Endothelial cell of umbilical vein (primary cell): Measurements from ENCODE around the gene SAMD4B. TPM values are rescaled to one million over a fixed set of nuclear protein-coding genes. Genes with fewer than 3 reads are reported as not detected.
A peak's percentile ranks its signal among the peaks of the same experiment; 100 is the strongest.

Experiments used
- BruUV-seq: library from RNA; stranded (reverse); fragments of 400-500 nt; replicated peaks from 2 replicates; lab custom pipeline; 2021; lab: Mats Ljungman, UMichigan
- CTCF ChIA-PET: fragments of 300-600, 350-600 bp; sonication (Branson Sonifier 250); formaldehyde crosslinking; loops from one replicate; lab custom pipeline; 2021; ENCODE audit warnings: antibody characterized with exemption, inconsistent platforms; lab: Charles Lee
- POLR2A ChIA-PET: fragments of 300-600, 350-600 bp; sonication (Branson Sonifier 250); formaldehyde crosslinking; loops from one replicate; lab custom pipeline; 2021; ENCODE audit warnings: antibody characterized with exemption, inconsistent platforms; lab: Charles Lee
- DNase-seq: peaks from one replicate; pipeline ENCODE4 v3.0.0-alpha.2; 2011; ENCODE audit warnings: low read depth, low spot score
- FAIRE-seq: peaks from 2 replicates; lab custom pipeline; 2011; peaks lifted over from hg19 to GRCh38; lab: Jason Lieb, UNC
- H2AFZ ChIP-seq: 2 replicates; pipeline ENCODE4 v1.6.0; 2012; ENCODE audit warnings: low read depth, low read length, control low read depth, inconsistent platforms
- H3K27ac ChIP-seq: 2 replicates; pipeline ENCODE4 v1.5.1; 2011; ENCODE audit warnings: low read depth, mild to moderate bottlenecking, control low read depth, low read length, moderate library complexity; ENCODE audit not compliant: insufficient read depth
- H3K27me3 ChIP-seq, 2 experiments: 2 replicates each; pipeline versions ENCODE4 v1.6.0 to v1.6.1; 2011; ENCODE audit warnings: low read length in 2 of 2, mixed read lengths in 1 of 2; ENCODE audit not compliant: control insufficient read depth in 2 of 2, insufficient read depth in 2 of 2
- H3K36me3 ChIP-seq, 2 experiments: 2 replicates in 1 of 2; 3 replicates in 1 of 2; pipeline ENCODE4 v1.5.1; 2011; ENCODE audit warnings: low read length in 2 of 2, mild to moderate bottlenecking in 1 of 2, moderate library complexity in 1 of 2; ENCODE audit not compliant: control insufficient read depth in 2 of 2, insufficient read depth in 2 of 2; ENCODE audit errors: extremely low read depth in 1 of 2
- H3K4me1 ChIP-seq: 3 replicates; pipeline ENCODE4 v1.5.1; 2011; ENCODE audit warnings: mild to moderate bottlenecking, low read length; ENCODE audit not compliant: control insufficient read depth, insufficient read depth; ENCODE audit errors: extremely low read depth
- H3K4me2 ChIP-seq: 2 replicates; pipeline ENCODE4 v1.6.1; 2011; ENCODE audit warnings: low read length, control low read depth, mixed read lengths; ENCODE audit not compliant: insufficient read depth
- H3K4me3 ChIP-seq, 3 experiments: fragments of 200-600 bp in 1 of 3; sonication (generic), shearing (Covaris generic) in 1 of 3; replicated peaks in 1 of 3; 2 replicates each; pipeline ENCODE4 v1.5.1; 2011 to 2016; ENCODE audit warnings: control low read depth in 3 of 3, low read length in 3 of 3, mild to moderate bottlenecking in 2 of 3, inconsistent platforms in 1 of 3, low read depth in 1 of 3, moderate library complexity in 1 of 3; ENCODE audit not compliant: insufficient read depth in 1 of 3
- H3K79me2 ChIP-seq: 2 replicates; pipeline ENCODE4 v1.6.0; 2012; ENCODE audit warnings: low read length, inconsistent platforms; ENCODE audit not compliant: control insufficient read depth, insufficient read depth
- H3K9ac ChIP-seq: replicated peaks from 2 replicates; pipeline ENCODE3; 2011; ENCODE audit warnings: low read length, control low read depth; ENCODE audit not compliant: insufficient read depth; ENCODE audit errors: extremely low read depth
- H3K9me1 ChIP-seq: replicated peaks from 3 replicates; pipeline ENCODE4 v1.6.0; 2011; ENCODE audit warnings: mild to moderate bottlenecking, low read length; ENCODE audit not compliant: control insufficient read depth, insufficient read depth; ENCODE audit errors: extremely low read depth
- H3K9me3 ChIP-seq: replicated peaks from 2 replicates; pipeline ENCODE4 v1.5.1; 2012; ENCODE audit warnings: low read length, inconsistent platforms; ENCODE audit not compliant: control insufficient read depth, insufficient read depth
- H4K20me1 ChIP-seq: replicated peaks from 2 replicates; pipeline ENCODE3; 2011; ENCODE audit warnings: mild to moderate bottlenecking, low read length; ENCODE audit not compliant: control insufficient read depth, insufficient read depth; ENCODE audit errors: extremely low read depth
- EZH2 ChIP-seq: IDR thresholded peaks from 2 replicates; pipeline ENCODE4 v1.6.1; 2012; ENCODE audit warnings: borderline replicate concordance, low read depth, mild to moderate bottlenecking, moderate library complexity, low read length, inconsistent platforms; ENCODE audit not compliant: severe bottlenecking
- FOS ChIP-seq: IDR thresholded peaks from 2 replicates; pipeline ENCODE4 v1.6.1; 2011; ENCODE audit warnings: mild to moderate bottlenecking, low read length, moderate library complexity, borderline replicate concordance; ENCODE audit not compliant: insufficient read depth
- GATA2 ChIP-seq: IDR thresholded peaks from 2 replicates; pipeline ENCODE4 v1.7.0; 2011; ENCODE audit warnings: low read depth, mild to moderate bottlenecking, moderate library complexity, mixed read lengths, low read length; ENCODE audit not compliant: insufficient read length, insufficient read depth
- JUN ChIP-seq: IDR thresholded peaks from 2 replicates; pipeline ENCODE4 v1.6.1; 2011; ENCODE audit warnings: borderline replicate concordance, low read depth; ENCODE audit not compliant: insufficient read length, insufficient read depth
- MYC ChIP-seq: IDR thresholded peaks from one replicate; pipeline ENCODE4 v1.6.1; 2011; ENCODE audit warnings: mild to moderate bottlenecking, low read depth, low read length
- POLR2A ChIP-seq: IDR thresholded peaks from 2 replicates; pipeline ENCODE4 v1.6.1; 2012; ENCODE audit warnings: low read depth, mild to moderate bottlenecking, control low read depth, low read length
- POLR2AphosphoS5 ChIP-seq: IDR thresholded peaks from 2 replicates; pipeline ENCODE4 v1.6.1; 2012; ENCODE audit warnings: low read depth, mild to moderate bottlenecking, control low read depth, low read length, moderate library complexity; ENCODE audit not compliant: insufficient read depth
- dilution Hi-C: fragments of 300-500 bp; cut with MboI; formaldehyde crosslinking; loops from one replicate; pipeline ENCODE4 v1.15.0; 2019; ENCODE audit warnings: low sequenced_read_pairs; ENCODE audit not compliant: extremely low pct_ligation_motif_present
- intact Hi-C: fragments of 100-400 bp; cut with micrococcal nuclease; formaldehyde crosslinking; loops from one replicate; pipeline ENCODE4 v1.10.0; 2022
- polyA plus RNA-seq, 4 experiments: library from polyadenylated mRNA; depleted of rRNA in 3 of 4; stranded (reverse) in 3 of 4; unstranded in 1 of 4; fragments of >200 nt; gene quantifications; 2 replicates each; pipeline versions ENCODE4 v1.2.1 to v1.2.3, GENCODE V29; 2011 to 2012; ENCODE audit warnings: missing spikeins in 1 of 4
- total RNA-seq: library from RNA; stranded (reverse); gene quantifications from 2 replicates; pipeline ENCODE4 v1.2.3, GENCODE V29; 2021
- TF ChIP-seq, protein P1 (sequence below): IDR thresholded peaks from 2 replicates; pipeline ENCODE4 v1.6.1; 2011; ENCODE audit not compliant: insufficient read depth, insufficient read length
- TF ChIP-seq, protein P2 (sequence below), 2 donors: IDR thresholded peaks; 1 replicate in 1 of 2; 2 replicates in 1 of 2; pipeline ENCODE4 v1.5.1; 2011; ENCODE audit warnings: low read length in 2 of 2, mild to moderate bottlenecking in 2 of 2, moderate library complexity in 2 of 2, control low read depth in 1 of 2, inconsistent platforms in 1 of 2, low read depth in 1 of 2; ENCODE audit not compliant: insufficient read depth in 1 of 2; ENCODE audit errors: extremely low read depth in 1 of 2

Gene SAMD4B
- total and polyA plus RNA-seq, 2 donors (not counting 3 experiments of a cell fraction or from before 2014, with no cell fraction given), result 82.1 to 84.2 TPM

DNA sequence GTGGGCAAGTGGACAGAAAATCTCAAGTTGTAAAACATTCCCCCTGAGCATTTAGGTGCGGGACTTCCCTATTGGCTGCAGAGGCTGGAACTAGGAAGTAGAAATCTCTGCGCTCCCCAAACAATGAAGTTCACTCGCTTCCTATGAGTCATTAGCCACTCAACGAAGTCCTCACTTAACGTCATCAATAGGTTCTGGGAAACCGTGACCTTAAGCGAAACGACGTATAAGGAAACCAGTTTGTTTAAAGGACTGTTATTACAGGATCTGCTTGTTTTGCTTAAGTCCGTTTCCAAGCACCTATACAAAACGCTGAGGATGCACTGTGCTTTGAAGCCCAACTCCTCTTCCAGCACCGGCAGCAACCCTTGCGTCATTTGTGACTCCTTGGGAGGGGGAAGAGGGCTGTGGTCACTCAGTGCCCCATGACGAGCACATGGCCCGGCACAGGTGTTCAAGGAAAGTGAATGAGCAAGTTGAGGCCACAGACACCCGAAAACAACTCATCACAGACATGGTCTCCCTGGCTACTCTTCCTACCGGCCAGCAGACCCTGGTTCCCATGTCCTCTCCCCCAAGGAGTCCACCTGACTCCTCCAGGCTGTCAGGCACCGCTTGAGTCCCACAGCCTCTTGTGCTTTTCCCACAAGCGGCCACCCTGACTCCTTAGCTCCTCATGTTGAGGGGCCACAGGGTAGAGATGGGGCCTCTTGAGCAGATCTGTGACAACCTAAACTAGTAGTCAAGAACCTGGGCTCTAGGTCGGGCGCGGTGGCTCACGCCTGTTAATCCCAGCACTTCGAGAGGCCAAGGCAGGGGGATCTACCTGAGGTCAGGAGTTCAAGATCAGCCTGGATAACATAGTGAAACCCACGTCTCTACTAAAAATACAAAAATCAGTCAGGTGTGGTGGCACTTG is 88.7 kb downstream of the SAMD4B start:
- H3K36me3 ChIP-seq, result peaks cover 11 to 16% of the 10 kb centered on the region in 2 experiments
- peak; percentile 99 for DNase-seq

More for the DNA sequence above, 88.7 kb downstream of the SAMD4B start:
- Histone ChIP-seq H3K79me2 (peaks cover 31% of the 10 kb centered on the region), H4K20me1 (no peaks in the 10 kb centered on the region), H3K27me3 (no peaks in the 10 kb centered on the region), H2AFZ (no peak overlapping the region), H3K4me1 (peaks cover 31% of the 10 kb centered on the region), H3K9me3 (no peaks in the 10 kb centered on the region), H3K4me3 (no peak overlapping the region), H3K9me1 (no peaks in the 10 kb centered on the region), H3K4me2 (no peak overlapping the region), H3K9ac (peak overlapping the region; percentile 86), H3K27ac (peak overlapping the region; percentile 97)
- dilution Hi-C loops, result no loop called here
- intact Hi-C loops, result loop anchor here (1.0 to 5.0 kb wide), 3 partner anchors 19 to 89 kb away; partner anchors contain the start of genes MED29, PAF1, PLEKHG2 and SAMD4B
- ChIA-PET CTCF (no interaction called here), POLR2A (interaction anchor here (0.6 kb wide), 1 partner anchor 278 kb away, joined by 3 read pairs; no protein-coding TSS in a partner anchor)
- BruUV-seq, result TSS peak; percentile 63
- peak; percentile 100 for FAIRE-seq
- TF ChIP-seq FOS, result peak; percentile 94
- no peak for TF ChIP-seq EZH2
- TF ChIP-seq MYC, result no peak
- peak; percentile 99 for TF ChIP-seq JUN
- no peak for TF ChIP-seq GATA2
- TF ChIP-seq, protein P1, sequence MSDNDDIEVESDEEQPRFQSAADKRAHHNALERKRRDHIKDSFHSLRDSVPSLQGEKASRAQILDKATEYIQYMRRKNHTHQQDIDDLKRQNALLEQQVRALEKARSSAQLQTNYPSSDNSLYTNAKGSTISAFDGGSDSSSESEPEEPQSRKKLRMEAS, result peak; percentile 93
- TF ChIP-seq, protein P2, sequence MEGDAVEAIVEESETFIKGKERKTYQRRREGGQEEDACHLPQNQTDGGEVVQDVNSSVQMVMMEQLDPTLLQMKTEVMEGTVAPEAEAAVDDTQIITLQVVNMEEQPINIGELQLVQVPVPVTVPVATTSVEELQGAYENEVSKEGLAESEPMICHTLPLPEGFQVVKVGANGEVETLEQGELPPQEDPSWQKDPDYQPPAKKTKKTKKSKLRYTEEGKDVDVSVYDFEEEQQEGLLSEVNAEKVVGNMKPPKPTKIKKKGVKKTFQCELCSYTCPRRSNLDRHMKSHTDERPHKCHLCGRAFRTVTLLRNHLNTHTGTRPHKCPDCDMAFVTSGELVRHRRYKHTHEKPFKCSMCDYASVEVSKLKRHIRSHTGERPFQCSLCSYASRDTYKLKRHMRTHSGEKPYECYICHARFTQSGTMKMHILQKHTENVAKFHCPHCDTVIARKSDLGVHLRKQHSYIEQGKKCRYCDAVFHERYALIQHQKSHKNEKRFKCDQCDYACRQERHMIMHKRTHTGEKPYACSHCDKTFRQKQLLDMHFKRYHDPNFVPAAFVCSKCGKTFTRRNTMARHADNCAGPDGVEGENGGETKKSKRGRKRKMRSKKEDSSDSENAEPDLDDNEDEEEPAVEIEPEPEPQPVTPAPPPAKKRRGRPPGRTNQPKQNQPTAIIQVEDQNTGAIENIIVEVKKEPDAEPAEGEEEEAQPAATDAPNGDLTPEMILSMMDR (IDR thresholded peaks at IDR 0.05; ENCODE audit: extremely low read depth in 1 of 2, insufficient read depth in 1 of 2, low read depth in 1 of 2, low read length in 2 of 2), result no peak
- peak; percentile 68 for TF ChIP-seq POLR2AphosphoS5
- no peak for TF ChIP-seq POLR2A
